T1000 (cell line): Measurements from ENCODE around the gene TEX30.
"Not testable (repeated sequence)": the region's sequence is repeated elsewhere in the genome, so short reads cannot be mapped to it uniquely, and the experiment has no call there.

Experiments
- DNase-seq: peaks from one replicate; lab custom pipeline; 2025; ENCODE audit warnings: mixed read lengths; lab: John Stamatoyannopoulos, UW

The TEX30 gene

GRCh38 chr13:102773441-102774213, at the start of gene TEX30:
Gene TEX30 (minus strand): TSS chr13:102773786. CDS start chr13:102770026, 3,760 bp downstream.
- peak; percentile 67 for DNase-seq

DNA sequence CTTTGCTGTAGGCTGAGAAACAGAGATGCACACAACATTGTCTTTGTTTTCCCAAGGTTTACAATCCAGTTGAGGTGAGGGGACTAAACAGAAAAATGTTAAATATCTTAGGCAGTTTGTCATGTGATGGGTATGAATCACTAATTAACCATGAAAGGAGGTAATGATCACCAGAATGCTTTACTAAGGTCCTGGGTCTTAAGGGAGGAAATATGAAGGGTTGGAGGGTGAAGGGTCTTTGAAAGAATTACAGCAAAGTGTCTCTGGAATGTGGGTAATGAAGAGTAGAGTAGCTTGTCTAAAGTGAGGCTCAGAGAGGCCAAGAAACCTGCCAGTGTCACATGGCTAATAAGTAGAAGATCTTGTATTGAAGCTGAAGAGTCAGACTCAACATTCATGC, 44.3 kb upstream of the TEX30 start:
- DNase-seq, result no peak

GRCh38 chr13:102817241-102817640, 43.7 kb upstream of the TEX30 start:
- no peak for DNase-seq

DNA sequence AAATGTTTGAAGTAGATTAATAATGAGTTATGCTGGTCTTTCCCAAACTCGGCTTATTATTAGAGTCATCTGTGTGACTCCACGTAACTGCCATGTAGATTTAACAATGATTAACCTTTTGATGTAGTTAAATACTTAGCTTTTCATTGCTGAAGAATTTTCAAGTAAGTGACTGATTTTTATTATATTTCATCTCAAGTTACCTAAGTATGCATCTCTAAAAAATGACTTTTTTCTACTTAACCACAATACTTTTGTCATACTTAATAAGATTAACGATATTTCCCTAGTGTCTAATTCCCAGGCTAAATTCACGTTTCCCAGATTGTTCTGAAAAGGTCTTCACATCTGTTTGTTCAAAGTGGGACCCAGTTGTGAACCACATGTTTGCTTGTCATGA, 43.1 kb upstream of the TEX30 start:
- DNase-seq, result no peak

GRCh38 chr13:102815788-102816187, 42.2 kb upstream of the TEX30 start:
- no peak for DNase-seq

GRCh38 chr13:102814793-102815192, 41.2 kb upstream of the TEX30 start:
- no peak for DNase-seq

- DNase-seq, result no peak
Measured at GRCh38 chr13:102814025-102814607, 40.5 kb upstream of the TEX30 start.

DNA sequence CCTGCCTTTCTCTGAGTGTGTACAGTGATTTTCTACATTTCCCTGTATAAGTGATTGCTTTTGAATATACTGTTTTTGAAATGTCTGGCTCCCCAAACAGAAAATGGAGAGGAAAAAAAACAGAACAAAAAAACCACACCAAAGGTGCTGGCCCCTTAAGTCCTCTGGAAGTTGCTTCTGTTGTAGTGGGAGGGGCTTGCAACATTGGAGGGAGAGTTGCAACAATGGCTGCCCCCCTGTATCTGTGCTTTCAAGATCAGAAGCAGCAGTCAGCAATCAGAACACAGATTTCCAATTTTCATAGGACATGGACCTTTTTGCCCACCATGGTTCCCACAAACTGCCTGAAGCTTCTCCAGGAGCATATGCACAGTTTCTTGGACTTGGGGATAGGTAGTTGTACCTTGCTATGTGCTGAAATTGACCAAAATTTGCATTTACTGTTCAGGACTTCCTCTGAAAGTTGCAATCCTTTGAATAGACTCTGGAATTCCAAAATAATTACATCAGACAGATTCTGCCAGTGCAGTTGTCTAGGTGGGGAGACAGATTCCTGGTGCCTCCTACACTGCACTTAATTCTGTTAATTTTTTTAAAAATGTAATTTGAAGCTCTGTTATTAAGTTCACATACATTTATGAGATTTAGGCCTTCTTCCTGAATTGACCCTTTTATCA, 39.2 kb upstream of the TEX30 start:
- no peak for DNase-seq

GRCh38 chr13:102807699-102808098, 34.1 kb upstream of the TEX30 start:
- no peak for DNase-seq

- DNase-seq, result no peak
Measured at GRCh38 chr13:102805680-102806079, 32.1 kb upstream of the TEX30 start.

- DNase-seq, result peak; percentile 57
Measured at GRCh38 chr13:102800145-102801041, 26.8 kb upstream of the TEX30 start.

DNA sequence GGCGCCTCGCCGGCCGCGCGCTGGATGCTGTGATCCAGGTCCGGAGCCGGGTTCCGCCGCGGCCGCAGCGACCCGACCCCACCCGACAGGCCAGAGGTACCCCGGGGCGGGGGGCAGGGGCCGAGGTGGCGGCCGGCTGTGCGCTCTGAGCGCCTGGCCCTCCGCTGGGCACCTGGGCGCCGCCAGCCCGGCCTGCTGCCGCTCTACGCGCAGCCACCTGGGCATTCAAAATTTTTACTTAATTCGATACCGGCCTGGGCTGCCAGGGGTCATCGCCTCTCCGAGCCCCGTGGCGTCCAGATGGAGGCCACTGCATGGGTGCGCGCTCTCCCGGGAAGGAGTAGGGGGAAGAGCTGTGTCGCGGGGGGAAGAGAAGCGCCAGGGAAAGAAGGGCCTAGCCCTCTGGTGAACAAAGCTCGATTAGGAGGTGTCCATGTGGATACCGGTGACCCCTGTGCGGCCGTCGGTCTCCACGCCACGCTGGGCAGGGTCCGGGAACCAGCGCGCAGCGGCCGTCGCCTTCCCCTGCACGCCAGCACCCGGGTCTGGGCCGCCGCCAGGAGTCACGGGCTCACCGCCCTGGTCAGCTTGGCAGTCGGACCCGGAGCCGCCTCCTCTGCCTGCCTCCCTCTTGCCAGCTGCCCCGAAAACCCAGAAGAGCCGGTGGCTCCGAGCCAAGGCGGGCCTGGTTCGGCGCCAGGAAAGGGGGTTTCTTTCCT, 26.0 kb upstream of the TEX30 start:
- DNase-seq, result no peak

DNA sequence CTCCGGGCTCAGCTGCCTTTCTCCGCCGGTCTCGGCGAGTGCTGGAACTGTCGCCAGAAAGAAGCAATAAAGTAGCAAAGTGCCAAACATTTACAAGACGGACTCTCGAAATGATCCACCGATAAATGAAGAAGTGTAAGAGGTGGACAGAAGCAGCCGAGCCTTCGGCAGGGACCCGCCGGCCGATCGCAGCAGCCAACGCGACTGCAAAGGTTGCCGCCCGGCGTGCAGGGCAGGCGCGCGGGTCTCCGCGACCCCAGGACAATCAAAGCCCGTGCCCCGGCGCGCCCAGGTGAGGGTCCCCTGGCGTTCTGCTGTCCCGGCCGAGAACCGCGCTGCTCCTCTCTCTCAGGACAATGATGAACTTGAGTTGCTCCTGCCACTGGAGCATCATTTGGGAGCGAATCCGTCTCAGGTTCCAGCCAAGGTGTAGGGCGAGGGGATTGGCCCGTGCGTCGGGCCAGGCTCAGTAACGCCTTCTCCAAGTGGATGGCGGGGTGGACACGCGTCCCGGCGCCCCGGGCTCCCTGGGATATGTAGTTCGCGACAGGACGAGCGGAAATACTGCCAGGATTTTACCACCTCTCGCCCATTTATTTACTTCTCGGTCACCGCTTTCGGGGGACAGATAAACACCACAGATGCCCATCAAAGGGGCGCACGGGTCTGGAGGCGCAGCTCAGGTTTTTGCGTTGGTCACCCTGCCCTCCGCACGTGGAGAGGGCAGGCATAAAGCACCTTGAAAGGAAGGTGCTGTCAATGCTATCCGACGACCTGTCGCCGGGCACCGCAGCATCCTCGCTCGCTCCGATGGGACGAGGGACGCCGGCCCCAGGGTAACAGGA, 25.2 kb upstream of the TEX30 start, which contains the start of the genes BIVM and POGLUT2:
Gene BIVM (plus strand): TSS at position 539 of the 845 bp plus-strand sequence. CDS start 8,149 bp downstream, outside the sequence.
Gene POGLUT2 (minus strand): TSS at position 396 of the 845 bp plus-strand sequence. CDS start 306 bp downstream, at position 90.
- peak; percentile 71 for DNase-seq

GRCh38 chr13:102793611-102794355, 20.2 kb upstream of the TEX30 start:
- DNase-seq, result no peak

GRCh38 chr13:102792396-102792795, 18.8 kb upstream of the TEX30 start:
- DNase-seq, result no peak

DNA sequence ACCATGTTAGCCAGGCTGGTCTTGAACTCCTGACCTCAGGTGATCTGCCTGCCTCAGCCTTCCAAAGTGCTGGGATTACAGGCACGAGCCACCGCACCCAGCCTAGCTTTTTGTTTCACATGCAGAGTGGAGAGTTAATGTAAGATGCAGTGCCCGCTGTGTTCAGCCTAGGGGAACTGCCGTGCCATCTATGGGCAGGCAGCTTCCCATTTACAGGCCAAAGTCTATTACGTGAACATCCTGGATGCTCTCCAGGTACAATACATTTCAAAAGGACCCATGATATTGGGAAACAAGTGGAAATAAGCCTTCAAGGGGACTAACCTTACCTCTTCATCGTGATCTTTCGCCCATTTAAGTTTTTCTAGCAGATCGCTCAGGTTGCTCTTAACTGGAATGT, 15.1 kb upstream of the TEX30 start:
- no peak for DNase-seq

DNA sequence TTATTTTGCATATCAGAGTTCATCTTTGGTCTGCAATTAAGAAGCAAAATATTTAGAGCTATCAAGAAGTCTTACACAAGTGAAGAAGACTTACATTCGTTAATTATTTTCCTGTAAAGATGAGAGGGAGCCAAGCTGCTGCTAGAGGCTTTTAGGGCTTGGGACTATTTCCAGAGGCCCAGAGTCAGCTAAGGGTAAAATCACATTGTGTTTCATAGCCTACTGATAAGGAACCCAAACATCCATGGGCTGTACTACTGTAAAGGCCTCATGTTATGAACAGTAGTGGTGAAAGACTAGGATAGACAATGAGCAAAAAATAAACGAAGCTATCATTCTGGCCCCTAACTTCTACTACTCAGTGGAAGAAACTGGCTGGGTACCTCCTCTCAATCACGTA, 10.9 kb upstream of the TEX30 start:
- DNase-seq, result no peak

DNA sequence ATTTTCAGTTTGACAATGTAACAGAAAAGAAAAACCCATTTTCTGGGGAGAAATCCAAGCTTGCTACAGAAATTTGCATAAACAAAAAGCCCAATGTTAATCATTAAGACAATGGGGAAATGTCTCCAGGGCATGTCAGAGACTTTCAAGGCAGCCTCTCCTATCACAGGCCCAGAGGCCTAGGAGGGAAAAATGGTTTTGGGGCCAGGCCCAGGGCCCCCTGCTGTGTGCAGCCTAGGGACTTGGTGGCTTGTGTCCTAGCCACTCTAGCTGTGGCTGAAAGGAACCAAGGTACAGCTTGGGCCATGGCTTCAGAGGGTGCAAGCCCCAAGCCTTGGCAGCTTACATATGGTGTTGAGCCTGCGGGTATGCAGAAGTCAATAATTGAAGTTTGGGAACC, 8.0 kb upstream of the TEX30 start:
- DNase-seq, result no peak

GRCh38 chr13:102780656-102781055, 7.1 kb upstream of the TEX30 start:
- DNase-seq, result not testable (repeated sequence)
